ENCODE data around the gene CD300H.

Gene CD300H

DNA sequence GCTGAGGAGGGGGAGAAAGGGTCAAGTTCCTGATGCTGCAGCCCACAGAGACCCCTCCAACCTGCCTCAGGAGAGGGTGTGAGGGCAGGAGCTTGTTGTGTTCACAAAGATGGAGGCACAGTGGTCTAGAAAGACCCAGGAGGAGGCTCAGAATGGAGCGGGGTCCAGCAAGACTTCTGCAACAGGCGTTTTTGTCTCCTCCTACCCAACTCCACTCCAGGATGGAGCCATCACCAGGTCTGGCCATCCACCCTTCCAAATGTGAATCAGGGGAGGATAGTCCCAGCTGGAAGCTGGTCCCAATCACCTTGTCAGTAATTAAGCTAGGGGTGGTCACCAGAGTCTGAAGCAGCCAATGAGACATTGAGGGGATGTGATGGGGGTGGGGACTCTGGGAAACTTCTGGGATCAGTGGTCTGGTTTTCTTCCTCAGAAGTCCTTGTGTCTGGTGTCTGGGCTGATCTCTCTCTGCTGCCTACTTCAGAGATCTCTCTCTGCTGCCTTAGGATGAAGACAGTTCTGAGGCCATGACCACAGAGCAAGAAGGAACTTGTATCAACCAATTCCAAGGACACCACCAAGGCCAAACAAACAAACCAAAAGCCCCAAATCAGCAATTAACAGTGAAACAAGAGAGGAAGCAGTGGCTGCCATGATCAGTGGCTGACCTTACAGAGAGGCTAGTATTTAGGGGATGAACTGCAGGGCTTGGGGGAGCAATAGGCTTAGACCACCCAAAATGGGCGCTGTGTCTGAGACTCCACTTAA, 50.6 kb downstream of the CD300H start:
- in situ Hi-C loops (cut with MboI; ENCODE audit: low pct_unique_long_range_greater_than_20kb, low sequenced_read_pairs) = no loop called here

GRCh38 chr17:74515941-74516340, 51.4 kb downstream of the CD300H start:
- in situ Hi-C loops (cut with MboI; ENCODE audit: low pct_unique_long_range_greater_than_20kb, low sequenced_read_pairs) = no loop called here
- no peak for DNase-seq

More for the DNA sequence above, 50.6 kb downstream of the CD300H start:
- no peak for DNase-seq

DNA sequence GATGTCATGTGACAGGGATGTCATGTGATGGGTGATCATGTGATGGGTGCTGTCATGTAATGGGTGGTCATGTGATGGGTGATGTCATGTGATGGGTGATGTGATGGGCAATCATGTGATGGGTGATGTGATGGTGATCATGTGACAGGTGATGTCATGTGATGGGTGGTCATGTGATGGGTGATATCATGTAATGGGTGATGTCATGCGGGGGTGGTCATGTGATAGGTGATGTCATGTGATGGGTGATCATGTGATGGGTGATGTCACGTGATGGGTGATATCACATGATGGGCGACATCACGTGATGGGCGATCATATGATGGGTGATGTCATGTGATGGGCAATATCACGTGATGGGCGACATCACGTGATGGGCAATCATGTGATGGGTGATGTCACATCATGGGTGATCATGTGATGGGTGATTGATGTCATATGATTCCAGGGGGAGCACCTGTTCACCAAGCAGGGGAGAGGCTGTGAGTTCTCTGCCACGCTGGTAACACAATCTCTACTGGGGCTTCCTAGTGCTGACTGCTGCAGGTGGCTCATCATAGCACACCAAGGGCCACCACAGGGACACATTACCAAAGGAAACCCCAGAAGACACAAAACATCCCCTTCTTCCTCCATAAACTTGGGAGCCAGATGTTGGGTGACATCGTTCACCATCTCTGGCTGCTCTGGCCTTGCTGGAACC, 52.5 kb downstream of the CD300H start:
- in situ Hi-C loops (cut with MboI; ENCODE audit: low pct_unique_long_range_greater_than_20kb, low sequenced_read_pairs) = no loop called here
- no peak for DNase-seq

GRCh38 chr17:74513987-74514631, 53.2 kb downstream of the CD300H start:
- in situ Hi-C loops (cut with MboI; ENCODE audit: low pct_unique_long_range_greater_than_20kb, low sequenced_read_pairs) = no loop called here
- DNase-seq = peak; percentile 56

- in situ Hi-C loops (cut with MboI; ENCODE audit: low pct_unique_long_range_greater_than_20kb, low sequenced_read_pairs) = no loop called here
- DNase-seq = peak; percentile 86
Observed at GRCh38 chr17:74512624-74513091, 54.7 kb downstream of the CD300H start.

GRCh38 chr17:74512036-74512435, 55.3 kb downstream of the CD300H start:
- DNase-seq = no peak
- in situ Hi-C loops (cut with MboI; ENCODE audit: low pct_unique_long_range_greater_than_20kb, low sequenced_read_pairs) = no loop called here
